HCT116 (cell line): ENCODE results near the gene PTGR1. TPM values are rescaled to one million over a fixed set of nuclear protein-coding genes. Genes with fewer than 3 reads are reported as not detected.

Experiments used
- ATAC-seq: fragments of 200-7000 bp; cut with Tn5 transposase; 2 replicates; pipeline ENCODE4 v1.9.1; 2020; ENCODE audit warnings: mild to moderate bottlenecking, moderate library complexity
- BruUV-seq: library from RNA; stranded (reverse); fragments of 400-500 nt; replicated peaks from 2 replicates; lab custom pipeline; 2021; lab: Mats Ljungman, UMichigan
- CTCF ChIA-PET: fragments of 300-600 bp; sonication (Branson Sonifier 250); formaldehyde crosslinking; loops from one replicate; lab custom pipeline; 2021; ENCODE audit warnings: antibody characterized with exemption; lab: Charles Lee
- POLR2A ChIA-PET: fragments of 300-600, 350-600 bp; sonication (Branson Sonifier 250); formaldehyde crosslinking; loops from one replicate; lab custom pipeline; 2021; ENCODE audit warnings: antibody characterized with exemption; lab: Charles Lee
- RAD21 ChIA-PET, 2 experiments: fragments of 300-600 bp; sonication (Branson Sonifier 250); formaldehyde crosslinking; loops; one replicate each; lab custom pipeline; 2023; ENCODE audit warnings: low total read pairs in 2 of 2; ENCODE audit not compliant: uncharacterized antibody in 2 of 2, unreplicated experiment in 2 of 2, low non-redundant PET in 1 of 2; lab: Charles Lee
- DNase-seq: peaks from one replicate; pipeline ENCODE4 v3.0.0-alpha.2; 2010; ENCODE audit warnings: low read depth, low spot score
- H2AFZ ChIP-seq: fragments of 200-600 bp; shearing (Covaris generic), sonication (generic); 2 replicates; pipeline ENCODE4 v1.6.1; 2017; ENCODE audit warnings: low read depth, mixed run types, mixed read lengths, antibody characterized with exemption, low read length; ENCODE audit not compliant: poor library complexity, severe bottlenecking
- H3K27ac ChIP-seq: 2 replicates; pipeline ENCODE4 v1.5.1; 2012; ENCODE audit warnings: low read depth, low read length
- H3K27me3 ChIP-seq: fragments of 200-600 bp; sonication (generic); 2 replicates; pipeline ENCODE4 v1.6.1; 2016; ENCODE audit warnings: mixed run types, low read length, mixed read lengths; ENCODE audit not compliant: insufficient read depth
- H3K36me3 ChIP-seq, 2 experiments: fragments of 200-500 bp in 1 of 2; fragments of 200-600 bp in 1 of 2; sonication (Bioruptor generic) in 1 of 2; sonication (generic) in 1 of 2; 2 replicates each; pipeline versions ENCODE4 v1.5.1 to v1.6.1; 2014 to 2016; ENCODE audit warnings: low read length in 2 of 2, inconsistent platforms in 1 of 2, mixed read lengths in 1 of 2, mixed run types in 1 of 2; ENCODE audit not compliant: insufficient read depth in 2 of 2, control insufficient read depth in 1 of 2
- H3K4me1 ChIP-seq, 2 experiments: fragments of 200-600 bp in 1 of 2; sonication (generic) in 1 of 2; 2 replicates each; pipeline versions ENCODE4 v1.5.1 to v1.6.1; 2012 to 2017; ENCODE audit warnings: low read length in 2 of 2, inconsistent platforms in 1 of 2, mild to moderate bottlenecking in 1 of 2, mixed read lengths in 1 of 2, mixed run types in 1 of 2, moderate library complexity in 1 of 2; ENCODE audit not compliant: insufficient read depth in 2 of 2, control insufficient read depth in 1 of 2
- H3K4me2 ChIP-seq: fragments of 200-600 bp; sonication (generic); 2 replicates; pipeline ENCODE4 v1.6.1; 2017; ENCODE audit warnings: mixed run types, low read length, mixed read lengths
- H3K4me3 ChIP-seq, 2 experiments: fragments of 200-600 bp in 1 of 2; sonication (generic) in 1 of 2; replicated peaks in 1 of 2; 2 replicates each; pipeline ENCODE4 v1.5.1; 2011 to 2016; ENCODE audit warnings: low read length in 2 of 2, control low read depth in 1 of 2, low read depth in 1 of 2, mild to moderate bottlenecking in 1 of 2, mixed read lengths in 1 of 2, mixed run types in 1 of 2
- H3K79me2 ChIP-seq: fragments of 200-600 bp; sonication (generic); 2 replicates; pipeline ENCODE4 v1.6.1; 2017; ENCODE audit warnings: mild to moderate bottlenecking, mixed run types, low read length, moderate library complexity, mixed read lengths; ENCODE audit not compliant: insufficient read depth
- H3K9ac ChIP-seq: fragments of 200-600 bp; sonication (generic); 2 replicates; pipeline ENCODE4 v1.6.1; 2016; ENCODE audit warnings: low read length, mixed read lengths
- H3K9me2 ChIP-seq: fragments of 200-600 bp; sonication (generic), shearing (Covaris generic); 2 replicates; pipeline ENCODE4 v1.6.1; 2017; ENCODE audit warnings: mixed run types, mild to moderate bottlenecking, moderate library complexity; ENCODE audit not compliant: insufficient read depth
- H3K9me3 ChIP-seq, 2 experiments: fragments of 200-500 bp in 1 of 2; fragments of 200-600 bp in 1 of 2; sonication (Bioruptor generic) in 1 of 2; sonication (generic) in 1 of 2; 2 replicates each; pipeline ENCODE4 v1.6.1; 2014 to 2017; ENCODE audit warnings: low read length in 2 of 2, mixed read lengths in 2 of 2, inconsistent platforms in 1 of 2, low read depth in 1 of 2, mild to moderate bottlenecking in 1 of 2, mixed run types in 1 of 2, moderate library complexity in 1 of 2; ENCODE audit not compliant: control insufficient read depth in 1 of 2, insufficient read depth in 1 of 2
- H4K20me1 ChIP-seq: fragments of 200-600 bp; sonication (generic), shearing (Covaris generic); 2 replicates; pipeline ENCODE4 v1.6.1; 2017; ENCODE audit warnings: mixed run types, mild to moderate bottlenecking, moderate library complexity; ENCODE audit not compliant: insufficient read depth
- CEBPB ChIP-seq: IDR thresholded peaks from 2 replicates; pipeline ENCODE4 v1.6.1; 2012; ENCODE audit warnings: low read depth
- EZH2phosphoT487 ChIP-seq: fragments of 200-600 bp; IDR thresholded peaks from 2 replicates; pipeline ENCODE4 v1.6.1; 2018; ENCODE audit warnings: antibody characterized with exemption, borderline replicate concordance
- POLR2A ChIP-seq: IDR thresholded peaks from 2 replicates; pipeline ENCODE4 v1.7.0; 2011; ENCODE audit warnings: borderline replicate concordance; ENCODE audit not compliant: insufficient read depth, insufficient read length; ENCODE audit errors: extremely low read depth
- RAD21 ChIP-seq: IDR thresholded peaks from 2 replicates; pipeline ENCODE4 v1.6.1; 2012; ENCODE audit warnings: low read depth, mild to moderate bottlenecking
- SP1 ChIP-seq: IDR thresholded peaks from 2 replicates; pipeline ENCODE4 v1.6.1; 2012; ENCODE audit warnings: low read depth
- SRF ChIP-seq: IDR thresholded peaks from 2 replicates; pipeline ENCODE4 v1.6.1; 2012; ENCODE audit warnings: low read depth
- YY1 ChIP-seq: IDR thresholded peaks from 2 replicates; pipeline ENCODE4 v1.6.1; 2011; ENCODE audit warnings: low read length, low read depth, moderate library complexity, mild to moderate bottlenecking; ENCODE audit not compliant: insufficient replicate concordance; ENCODE audit errors: extremely low read depth
- intact Hi-C: fragments of 100-400 bp; cut with micrococcal nuclease; formaldehyde crosslinking; loops from 2 replicates; pipeline ENCODE4 v1.10.0; 2022
- total RNA-seq: library from RNA; stranded (reverse); gene quantifications from one replicate; pipeline ENCODE4 v1.2.1, GENCODE V29; 2021; ENCODE audit not compliant: unreplicated experiment
- TF ChIP-seq, protein P1 (sequence below): IDR thresholded peaks from 2 replicates; pipeline ENCODE4 v1.6.1; 2011; ENCODE audit warnings: mild to moderate bottlenecking, low read length, moderate library complexity; ENCODE audit not compliant: insufficient replicate concordance; ENCODE audit errors: extremely low read depth
- TF ChIP-seq, protein P2 (sequence below): IDR thresholded peaks from 2 replicates; pipeline ENCODE4 v1.6.1; 2012
- TF ChIP-seq, protein P3 (sequence below), 3 experiments: fragments of 200-600 bp in 1 of 3; sonication (generic) in 1 of 3; IDR thresholded peaks in 2 of 3; conservative IDR thresholded peaks in 1 of 3; 2 replicates each; pipeline ENCODE4 v1.5.1; 2012 to 2017; ENCODE audit warnings: low read depth in 2 of 3, low read length in 2 of 3, antibody characterized with exemption in 1 of 3, borderline replicate concordance in 1 of 3, control low read depth in 1 of 3, mild to moderate bottlenecking in 1 of 3, mixed read lengths in 1 of 3, mixed run types in 1 of 3, moderate library complexity in 1 of 3; ENCODE audit not compliant: insufficient read depth in 1 of 3
- TF ChIP-seq, protein P4 (sequence below): IDR thresholded peaks from 2 replicates; pipeline ENCODE4 v1.6.1; 2012

PTGR1 gene
- total RNA-seq, 1 experiment from 2014 or later: 53.9 TPM

DNA sequence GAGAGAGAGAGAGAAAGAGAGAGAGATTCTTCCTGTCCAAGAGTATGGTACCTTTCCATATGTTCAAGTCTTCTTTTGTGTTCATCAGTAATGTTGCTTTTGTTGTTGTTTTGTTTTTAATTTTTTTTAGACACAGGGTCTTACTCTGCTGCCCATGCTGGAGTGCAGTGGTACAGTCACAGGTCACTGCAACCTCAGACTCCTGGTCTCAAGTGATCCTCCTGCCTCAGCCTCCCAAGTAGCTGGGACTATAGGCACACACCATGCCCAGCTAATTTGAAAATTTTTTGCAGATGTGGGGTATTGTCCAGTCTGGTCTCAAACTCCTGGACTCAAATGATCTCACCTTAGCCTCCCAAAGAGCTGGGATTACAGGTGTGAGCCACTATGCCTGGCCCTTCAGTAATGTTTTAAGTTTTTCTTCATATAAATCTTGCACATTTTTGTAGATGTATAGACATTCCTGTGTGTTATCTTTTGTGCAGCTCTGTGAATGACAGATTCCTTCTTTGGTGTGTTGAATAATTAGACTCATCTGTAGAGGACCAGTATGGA is 38.2 kb downstream of the PTGR1 start:
- Histone ChIP-seq H3K27me3 (no peaks in the 10 kb centered on the region), H3K4me1 (no peaks in the 10 kb centered on the region), H2AFZ (no peak overlapping the region), H3K27ac (no peak overlapping the region), H3K4me2 (no peak overlapping the region), H3K9me3 (no peaks in the 10 kb centered on the region; a peak in 1 of 4 replicates), H3K9ac (no peak overlapping the region), H3K36me3 (peaks cover 6 to 16% of the 10 kb centered on the region in 2 experiments; a peak in 2 of 4 replicates), H4K20me1 (no peaks in the 10 kb centered on the region), H3K9me2 (no peaks in the 10 kb centered on the region), H3K79me2 (no peaks in the 10 kb centered on the region), H3K4me3 (no peak overlapping the region)
- ChIA-PET RAD21 (no interaction called here), POLR2A (no interaction called here), CTCF (no interaction called here)
- TF ChIP-seq, protein P1, sequence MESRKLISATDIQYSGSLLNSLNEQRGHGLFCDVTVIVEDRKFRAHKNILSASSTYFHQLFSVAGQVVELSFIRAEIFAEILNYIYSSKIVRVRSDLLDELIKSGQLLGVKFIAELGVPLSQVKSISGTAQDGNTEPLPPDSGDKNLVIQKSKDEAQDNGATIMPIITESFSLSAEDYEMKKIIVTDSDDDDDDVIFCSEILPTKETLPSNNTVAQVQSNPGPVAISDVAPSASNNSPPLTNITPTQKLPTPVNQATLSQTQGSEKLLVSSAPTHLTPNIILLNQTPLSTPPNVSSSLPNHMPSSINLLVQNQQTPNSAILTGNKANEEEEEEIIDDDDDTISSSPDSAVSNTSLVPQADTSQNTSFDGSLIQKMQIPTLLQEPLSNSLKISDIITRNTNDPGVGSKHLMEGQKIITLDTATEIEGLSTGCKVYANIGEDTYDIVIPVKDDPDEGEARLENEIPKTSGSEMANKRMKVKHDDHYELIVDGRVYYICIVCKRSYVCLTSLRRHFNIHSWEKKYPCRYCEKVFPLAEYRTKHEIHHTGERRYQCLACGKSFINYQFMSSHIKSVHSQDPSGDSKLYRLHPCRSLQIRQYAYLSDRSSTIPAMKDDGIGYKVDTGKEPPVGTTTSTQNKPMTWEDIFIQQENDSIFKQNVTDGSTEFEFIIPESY: no peak
- TF ChIP-seq POLR2A: no peak
- TF ChIP-seq RAD21: no peak
- TF ChIP-seq YY1: no peak
- TF ChIP-seq SP1: no peak
- no peak for TF ChIP-seq CEBPB
- TF ChIP-seq EZH2phosphoT487: no peak
- TF ChIP-seq SRF: no peak
- TF ChIP-seq, protein P2, sequence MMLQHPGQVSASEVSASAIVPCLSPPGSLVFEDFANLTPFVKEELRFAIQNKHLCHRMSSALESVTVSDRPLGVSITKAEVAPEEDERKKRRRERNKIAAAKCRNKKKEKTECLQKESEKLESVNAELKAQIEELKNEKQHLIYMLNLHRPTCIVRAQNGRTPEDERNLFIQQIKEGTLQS: no peak
- TF ChIP-seq, protein P3, sequence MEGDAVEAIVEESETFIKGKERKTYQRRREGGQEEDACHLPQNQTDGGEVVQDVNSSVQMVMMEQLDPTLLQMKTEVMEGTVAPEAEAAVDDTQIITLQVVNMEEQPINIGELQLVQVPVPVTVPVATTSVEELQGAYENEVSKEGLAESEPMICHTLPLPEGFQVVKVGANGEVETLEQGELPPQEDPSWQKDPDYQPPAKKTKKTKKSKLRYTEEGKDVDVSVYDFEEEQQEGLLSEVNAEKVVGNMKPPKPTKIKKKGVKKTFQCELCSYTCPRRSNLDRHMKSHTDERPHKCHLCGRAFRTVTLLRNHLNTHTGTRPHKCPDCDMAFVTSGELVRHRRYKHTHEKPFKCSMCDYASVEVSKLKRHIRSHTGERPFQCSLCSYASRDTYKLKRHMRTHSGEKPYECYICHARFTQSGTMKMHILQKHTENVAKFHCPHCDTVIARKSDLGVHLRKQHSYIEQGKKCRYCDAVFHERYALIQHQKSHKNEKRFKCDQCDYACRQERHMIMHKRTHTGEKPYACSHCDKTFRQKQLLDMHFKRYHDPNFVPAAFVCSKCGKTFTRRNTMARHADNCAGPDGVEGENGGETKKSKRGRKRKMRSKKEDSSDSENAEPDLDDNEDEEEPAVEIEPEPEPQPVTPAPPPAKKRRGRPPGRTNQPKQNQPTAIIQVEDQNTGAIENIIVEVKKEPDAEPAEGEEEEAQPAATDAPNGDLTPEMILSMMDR (IDR thresholded peaks at IDR 0.05 in 2 of 3, conservative IDR thresholded peaks at IDR 0.05 in 1 of 3; ENCODE audit: borderline replicate concordance in 1 of 3, insufficient read depth in 1 of 3, low read depth in 2 of 3, low read length in 2 of 3): no peak
- TF ChIP-seq, protein P4, sequence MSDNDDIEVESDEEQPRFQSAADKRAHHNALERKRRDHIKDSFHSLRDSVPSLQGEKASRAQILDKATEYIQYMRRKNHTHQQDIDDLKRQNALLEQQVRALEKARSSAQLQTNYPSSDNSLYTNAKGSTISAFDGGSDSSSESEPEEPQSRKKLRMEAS: no peak
- DNase-seq (no peak), ATAC-seq (no peak)
- intact Hi-C loops: no loop called here
- no TSS peak for BruUV-seq
